Mesenchymal stem cell (in vitro differentiated cells and primary cell): Measurements from ENCODE around the gene MSL3B.
A peak's percentile ranks its signal among the peaks of the same experiment; 100 is the strongest.

ENCODE experiments used
- DNase-seq: peaks from one replicate; pipeline ENCODE4 v3.0.0-alpha.2; 2013
- H2AFZ ChIP-seq: one replicate; pipeline ENCODE4 v1.6.1; 2013; ENCODE audit warnings: low read depth, mild to moderate bottlenecking, control low read depth, inconsistent platforms, low read length, moderate library complexity
- H2AK5ac ChIP-seq: 2 replicates; pipeline ENCODE4 v1.6.1; 2013; ENCODE audit warnings: low read length, moderate library complexity, mild to moderate bottlenecking, inconsistent platforms; ENCODE audit not compliant: severe bottlenecking
- H2BK120ac ChIP-seq: one replicate; pipeline ENCODE4 v1.6.1; 2013; ENCODE audit warnings: low read depth, mild to moderate bottlenecking, inconsistent platforms, low read length, moderate library complexity
- H2BK12ac ChIP-seq, 2 experiments: one replicate each; pipeline ENCODE4 v1.6.1; 2013; ENCODE audit warnings: inconsistent platforms in 2 of 2, low read length in 2 of 2, mild to moderate bottlenecking in 2 of 2, moderate library complexity in 2 of 2, control low read depth in 1 of 2
- H2BK15ac ChIP-seq: one replicate; pipeline ENCODE4 v1.6.1; 2013; ENCODE audit warnings: mild to moderate bottlenecking, low read depth, inconsistent platforms; ENCODE audit not compliant: poor library complexity, severe bottlenecking
- H2BK5ac ChIP-seq: 2 replicates; pipeline ENCODE4 v1.6.1; 2013; ENCODE audit warnings: low read depth, mild to moderate bottlenecking, low read length, control low read depth, inconsistent platforms; ENCODE audit not compliant: poor library complexity, severe bottlenecking
- H3K14ac ChIP-seq, 2 experiments: one replicate each; pipeline ENCODE4 v1.6.1; 2013; ENCODE audit warnings: inconsistent platforms in 2 of 2, low read length in 2 of 2, control low read depth in 1 of 2, mild to moderate bottlenecking in 1 of 2, moderate library complexity in 1 of 2
- H3K18ac ChIP-seq, 2 experiments: one replicate each; pipeline ENCODE4 v1.6.1; 2013; ENCODE audit warnings: inconsistent platforms in 2 of 2, low read length in 2 of 2, control low read depth in 1 of 2, low read depth in 1 of 2, mild to moderate bottlenecking in 1 of 2
- H3K23ac ChIP-seq, 2 experiments: one replicate each; pipeline ENCODE4 v1.6.1; 2013; ENCODE audit warnings: inconsistent platforms in 2 of 2, low read length in 2 of 2, mild to moderate bottlenecking in 2 of 2, moderate library complexity in 2 of 2, control low read depth in 1 of 2
- H3K27ac ChIP-seq: 2 replicates; pipeline ENCODE4 v1.5.1; 2013; ENCODE audit warnings: mild to moderate bottlenecking, moderate library complexity, low read length, control low read depth, inconsistent platforms; ENCODE audit not compliant: poor library complexity, severe bottlenecking
- H3K27me3 ChIP-seq, 2 experiments: 2 replicates each; pipeline versions ENCODE4 v1.6.1 to v1.7.0; 2013; ENCODE audit warnings: low read length in 2 of 2, mild to moderate bottlenecking in 2 of 2, moderate library complexity in 2 of 2, control low read depth in 1 of 2, inconsistent platforms in 1 of 2; ENCODE audit not compliant: control insufficient read depth in 1 of 2, insufficient read depth in 1 of 2
- H3K36me3 ChIP-seq, 2 experiments: 2 replicates each; pipeline versions ENCODE4 v1.6.1 to v1.7.0; 2013; ENCODE audit warnings: low read length in 2 of 2, control low read depth in 1 of 2, inconsistent platforms in 1 of 2, low read depth in 1 of 2, mild to moderate bottlenecking in 1 of 2; ENCODE audit not compliant: insufficient read depth in 2 of 2, control insufficient read depth in 1 of 2
- H3K4ac ChIP-seq, 2 experiments: one replicate each; pipeline ENCODE4 v1.6.1; 2013; ENCODE audit warnings: inconsistent platforms in 2 of 2, low read length in 2 of 2, mild to moderate bottlenecking in 2 of 2, moderate library complexity in 2 of 2, control low read depth in 1 of 2, low read depth in 1 of 2
- H3K4me1 ChIP-seq: 2 replicates; pipeline ENCODE4 v1.6.1; 2013; ENCODE audit warnings: low read depth, low read length, control low read depth; ENCODE audit not compliant: control insufficient read depth, insufficient read depth
- H3K4me2 ChIP-seq: 2 replicates; pipeline ENCODE4 v1.6.1; 2013; ENCODE audit warnings: low read length, mild to moderate bottlenecking, inconsistent platforms; ENCODE audit not compliant: poor library complexity, severe bottlenecking
- H3K4me3 ChIP-seq, 2 experiments: 2 replicates each; pipeline versions ENCODE4 v1.5.1 to v1.7.0; 2013; ENCODE audit warnings: low read length in 2 of 2, mild to moderate bottlenecking in 2 of 2, control low read depth in 1 of 2, low read depth in 1 of 2; ENCODE audit not compliant: insufficient read depth in 1 of 2
- H3K79me1 ChIP-seq: replicated peaks from 2 replicates; pipeline ENCODE4 v1.6.1; 2013; ENCODE audit warnings: mild to moderate bottlenecking, control low read depth, low read length, inconsistent platforms; ENCODE audit not compliant: poor library complexity, severe bottlenecking
- H3K9ac ChIP-seq: 2 replicates; pipeline ENCODE4 v1.7.0; 2013; ENCODE audit warnings: mild to moderate bottlenecking, low read length, moderate library complexity
- H3K9me3 ChIP-seq: 2 replicates; pipeline ENCODE4 v1.7.0; 2013; ENCODE audit warnings: mild to moderate bottlenecking, low read length; ENCODE audit not compliant: control insufficient read depth
- H4K8ac ChIP-seq: one replicate; pipeline ENCODE4 v1.6.1; 2013; ENCODE audit warnings: inconsistent platforms, mild to moderate bottlenecking, low read length, moderate library complexity
- H4K91ac ChIP-seq: one replicate; pipeline ENCODE4 v1.6.1; 2013; ENCODE audit warnings: mild to moderate bottlenecking, low read length, inconsistent platforms
- WGBS: methylation state at CpG from one replicate; pipeline ENCODE4 v1.1.7; 2013; ENCODE audit warnings: mixed read lengths; 5-methylcytosine and 5-hydroxymethylcytosine counted together

The MSL3B gene

DNA sequence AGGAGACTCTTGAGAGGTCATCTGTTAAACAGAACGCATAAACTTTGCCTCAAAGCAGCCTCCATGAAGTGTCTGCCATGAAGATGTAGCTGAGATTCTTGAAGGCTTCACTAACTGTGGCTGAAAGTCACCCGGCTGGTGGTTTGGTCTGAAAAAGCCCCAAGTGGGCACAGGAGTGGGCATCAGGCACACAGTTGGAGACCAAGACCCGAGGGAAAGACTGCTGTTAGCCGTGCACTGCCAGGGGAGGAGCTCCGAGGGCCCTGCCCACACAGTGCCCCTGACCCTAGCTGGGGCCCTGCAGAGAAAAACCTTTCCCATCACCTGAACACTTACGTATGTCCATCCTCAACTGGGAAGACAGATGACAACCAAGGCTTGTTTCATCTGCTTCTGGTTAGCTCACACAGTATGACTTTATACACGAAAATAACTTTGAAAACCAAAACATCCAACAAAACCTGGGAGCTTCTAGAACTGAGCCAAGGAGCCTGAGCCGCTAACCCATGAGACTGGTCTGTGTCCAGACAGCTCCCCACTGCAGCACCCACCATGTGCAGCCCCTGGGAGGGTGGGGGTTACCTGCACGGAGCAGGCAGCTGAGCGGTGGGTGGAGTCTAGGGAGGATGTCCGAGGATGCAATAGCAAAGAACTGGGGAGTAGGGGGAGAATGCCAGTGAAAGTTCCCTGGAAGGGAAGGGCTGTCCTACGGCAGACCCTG is 29.3 kb downstream of the MSL3B start:
- H3K23ac ChIP-seq = no peak overlapping the region
- no peak overlapping the region for H3K4me2 ChIP-seq
- no peak overlapping the region for H2BK5ac ChIP-seq
- H3K4me3 ChIP-seq = no peak overlapping the region
- H4K8ac ChIP-seq = peak overlapping the region; percentile 54
- no peak overlapping the region for H3K14ac ChIP-seq
- H2BK120ac ChIP-seq = no peak overlapping the region
- H3K36me3 ChIP-seq = peaks cover 21% of the 10 kb centered on the region in 2 experiments
- no peak overlapping the region for H3K9ac ChIP-seq
- no peak for DNase-seq
- peak overlapping the region; percentile 65 for H4K91ac ChIP-seq
- H3K79me1 ChIP-seq = peaks cover 18% of the 10 kb centered on the region
- no peak overlapping the region for H2BK12ac ChIP-seq
- no peak overlapping the region for H3K18ac ChIP-seq
- H3K4ac ChIP-seq = no peak overlapping the region
- no peak overlapping the region for H3K27ac ChIP-seq
- H3K4me1 ChIP-seq = peaks cover 8% of the 10 kb centered on the region
- no peaks in the 10 kb centered on the region for H3K9me3 ChIP-seq
- H2AFZ ChIP-seq = no peak overlapping the region
- H3K27me3 ChIP-seq = no peaks in the 10 kb centered on the region
- 95% methylated on average over 12 of the region's 12 CpGs for WGBS
- no peak overlapping the region for H2BK15ac ChIP-seq
- H2AK5ac ChIP-seq = no peak overlapping the region

DNA sequence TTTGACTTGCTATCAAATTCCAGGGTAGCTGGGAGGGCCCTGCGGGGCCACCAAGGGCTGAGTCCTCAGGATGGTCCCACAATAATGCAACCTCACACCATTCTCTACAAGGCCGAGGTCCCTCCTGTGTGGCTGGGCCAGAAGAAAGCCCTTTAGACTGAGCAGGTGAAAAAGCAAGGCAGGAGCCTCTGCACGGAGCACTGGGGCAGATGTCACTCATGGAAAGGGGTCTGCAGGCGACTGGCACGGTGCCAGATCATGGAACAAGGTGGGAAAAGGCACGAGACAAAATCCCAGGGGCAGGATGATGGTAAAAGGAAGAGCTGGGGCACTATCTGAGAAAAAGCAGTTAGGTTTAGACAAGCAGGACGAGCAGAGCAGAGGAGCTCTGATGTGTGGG is 29.9 kb downstream of the MSL3B start:
- Histone ChIP-seq H2BK12ac (no peak overlapping the region), H2BK5ac (no peak overlapping the region), H3K9me3 (no peaks in the 10 kb centered on the region), H3K9ac (no peak overlapping the region), H3K4me1 (peaks cover 8% of the 10 kb centered on the region), H3K18ac (no peak overlapping the region), H2AK5ac (no peak overlapping the region), H3K4me2 (no peak overlapping the region), H3K79me1 (peaks cover 20% of the 10 kb centered on the region), H2AFZ (no peak overlapping the region), H4K8ac (peak overlapping the region; percentile 55), H2BK15ac (no peak overlapping the region), H4K91ac (no peak overlapping the region), H3K36me3 (peaks cover 15 to 21% of the 10 kb centered on the region in 2 experiments), H3K27me3 (no peaks in the 10 kb centered on the region), H3K4me3 (no peak overlapping the region), H3K23ac (no peak overlapping the region), H3K27ac (no peak overlapping the region), H2BK120ac (no peak overlapping the region), H3K14ac (no peak overlapping the region), H3K4ac (no peak overlapping the region)
- no peak for DNase-seq
- WGBS = 93% methylated on average over 7 of the region's 7 CpGs

DNA sequence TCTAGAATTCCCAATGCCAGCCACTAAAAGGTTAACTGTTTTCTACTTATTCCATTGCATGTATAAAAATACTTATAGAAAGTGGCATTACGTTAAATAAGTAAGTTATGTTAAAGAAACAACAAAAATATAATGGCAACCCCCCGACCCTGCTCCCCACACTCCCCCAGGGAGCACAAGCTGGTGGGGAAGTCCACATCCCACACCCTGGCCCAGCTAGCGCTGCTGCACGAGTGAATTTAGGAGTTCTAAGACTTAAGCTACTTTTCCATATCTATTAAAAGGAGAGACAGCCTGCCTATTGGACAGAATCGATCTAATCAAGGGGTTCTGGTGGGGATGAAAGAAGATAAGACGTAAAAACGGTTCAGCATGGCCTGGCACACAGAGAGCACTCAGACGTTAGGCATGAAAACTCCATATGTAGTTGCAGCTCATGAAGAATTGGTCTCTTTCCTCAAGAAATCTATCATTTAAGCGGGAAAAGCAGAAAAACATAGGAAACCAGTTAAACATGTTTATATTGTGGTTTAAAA is 30.4 kb downstream of the MSL3B start:
- Histone ChIP-seq H3K27me3 (no peaks in the 10 kb centered on the region), H4K91ac (no peak overlapping the region), H2AFZ (no peak overlapping the region), H3K36me3 (peaks cover 13 to 21% of the 10 kb centered on the region in 2 experiments), H3K27ac (no peak overlapping the region), H4K8ac (no peak overlapping the region), H3K4ac (no peak overlapping the region), H3K23ac (no peak overlapping the region), H2BK5ac (no peak overlapping the region), H3K4me1 (peaks cover 11% of the 10 kb centered on the region), H3K4me3 (no peak overlapping the region), H3K9ac (no peak overlapping the region), H3K79me1 (peaks cover 20% of the 10 kb centered on the region), H2BK120ac (no peak overlapping the region), H3K14ac (no peak overlapping the region), H3K9me3 (no peaks in the 10 kb centered on the region), H2BK15ac (no peak overlapping the region), H2BK12ac (no peak overlapping the region), H3K18ac (no peak overlapping the region), H2AK5ac (no peak overlapping the region), H3K4me2 (no peak overlapping the region)
- no peak for DNase-seq
- WGBS = 94% methylated on average over 5 of the region's 9 CpGs

DNA sequence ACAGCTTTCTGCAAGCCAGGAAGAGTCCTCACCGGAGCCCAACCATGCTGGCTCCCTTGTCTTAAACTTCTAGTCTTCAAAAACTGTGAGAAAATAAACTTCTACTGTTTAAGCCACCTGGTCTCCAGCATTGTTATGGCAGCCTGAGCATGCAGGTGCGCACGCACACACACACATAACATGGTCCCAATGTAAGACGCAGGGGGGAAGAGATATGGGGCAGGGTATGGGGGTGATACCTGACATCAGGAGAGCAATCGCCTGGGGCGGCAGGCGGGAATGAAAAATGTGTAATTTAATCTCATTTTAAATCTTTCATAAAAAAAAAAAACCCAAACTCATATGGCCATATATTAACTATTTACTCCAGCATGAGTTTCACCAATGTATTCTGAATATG is 31.8 kb downstream of the MSL3B start:
- Histone ChIP-seq H3K79me1 (peaks cover 16% of the 10 kb centered on the region), H2AFZ (no peak overlapping the region), H3K4me2 (no peak overlapping the region), H3K4me3 (no peak overlapping the region), H3K23ac (no peak overlapping the region), H2BK5ac (no peak overlapping the region), H3K27me3 (no peaks in the 10 kb centered on the region), H3K9me3 (no peaks in the 10 kb centered on the region), H3K4ac (no peak overlapping the region), H4K8ac (no peak overlapping the region), H2BK15ac (no peak overlapping the region), H3K9ac (no peak overlapping the region), H3K36me3 (peaks cover 2 to 21% of the 10 kb centered on the region in 2 experiments), H4K91ac (no peak overlapping the region), H2AK5ac (no peak overlapping the region), H3K14ac (no peak overlapping the region), H3K18ac (no peak overlapping the region), H3K4me1 (peaks cover 11% of the 10 kb centered on the region), H3K27ac (no peak overlapping the region), H2BK12ac (no peak overlapping the region), H2BK120ac (no peak overlapping the region)
- DNase-seq = no peak
- WGBS = 98% methylated on average over 4 of the region's 7 CpGs
